Colon (tissue), 2 donors: ENCODE results near the gene ETS1.

Source experiments
- FAIRE-seq: peaks from 2 replicates; lab custom pipeline; 2012; peaks lifted over from hg19 to GRCh38; lab: Jason Lieb, UNC
- donor health status: control.
- donor health status: control.

ETS1 gene

DNA sequence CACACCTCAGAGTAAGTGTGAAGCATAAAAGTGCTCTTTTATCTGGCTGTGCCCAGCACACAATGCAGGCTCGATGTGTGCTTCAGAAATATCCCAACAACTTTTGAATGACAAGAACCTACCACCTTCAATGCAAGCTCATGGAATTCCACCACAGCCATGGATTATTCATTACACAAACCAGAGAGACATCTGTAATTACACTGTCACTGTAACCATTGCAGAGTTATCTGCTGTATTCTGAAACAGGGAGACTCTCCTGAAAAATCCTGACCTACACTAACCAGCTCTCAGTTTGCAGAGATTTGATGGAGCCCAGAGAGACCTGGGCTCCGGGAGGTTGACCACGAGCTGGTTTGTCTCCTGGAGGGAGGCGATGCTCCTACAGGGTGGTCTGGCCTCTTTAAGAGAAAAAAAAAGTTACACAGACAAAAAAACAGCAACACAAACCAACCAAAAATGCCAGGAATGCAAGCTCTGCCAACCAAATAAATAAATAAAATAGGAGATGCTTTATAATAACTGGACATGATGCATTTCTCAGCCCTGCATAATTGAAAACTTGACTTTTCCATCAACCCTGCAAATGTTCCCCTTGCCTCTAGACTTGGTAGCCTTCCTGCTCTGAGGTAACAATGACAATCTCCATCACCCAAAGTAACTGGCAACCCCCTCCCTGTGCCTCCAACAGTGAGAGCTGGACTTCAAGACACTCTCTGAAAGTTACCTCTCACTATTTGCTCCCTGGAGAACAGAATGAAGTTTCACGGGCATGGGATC lies 69.7 kb downstream of the ETS1 start:
- no peak for FAIRE-seq

DNA sequence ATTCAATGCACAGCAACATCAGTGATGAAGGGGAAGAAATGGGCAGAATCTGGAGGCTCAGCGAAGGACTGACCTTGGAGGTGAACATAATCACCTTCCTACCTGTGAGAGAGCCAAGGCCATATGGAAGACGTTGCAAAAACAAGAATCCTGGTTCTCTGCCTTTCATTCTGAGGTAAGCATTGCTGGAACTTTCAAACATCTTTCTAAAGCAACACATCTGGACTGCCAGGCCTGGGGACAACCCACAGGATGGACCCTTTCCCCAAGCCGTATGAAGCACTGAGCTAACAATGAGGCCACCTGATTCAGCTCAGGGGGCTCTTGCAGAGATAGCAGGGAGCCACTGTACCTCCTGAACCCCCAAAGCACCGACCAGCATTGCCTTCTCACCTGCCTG lies 70.5 kb downstream of the ETS1 start:
- FAIRE-seq, result no peak

DNA sequence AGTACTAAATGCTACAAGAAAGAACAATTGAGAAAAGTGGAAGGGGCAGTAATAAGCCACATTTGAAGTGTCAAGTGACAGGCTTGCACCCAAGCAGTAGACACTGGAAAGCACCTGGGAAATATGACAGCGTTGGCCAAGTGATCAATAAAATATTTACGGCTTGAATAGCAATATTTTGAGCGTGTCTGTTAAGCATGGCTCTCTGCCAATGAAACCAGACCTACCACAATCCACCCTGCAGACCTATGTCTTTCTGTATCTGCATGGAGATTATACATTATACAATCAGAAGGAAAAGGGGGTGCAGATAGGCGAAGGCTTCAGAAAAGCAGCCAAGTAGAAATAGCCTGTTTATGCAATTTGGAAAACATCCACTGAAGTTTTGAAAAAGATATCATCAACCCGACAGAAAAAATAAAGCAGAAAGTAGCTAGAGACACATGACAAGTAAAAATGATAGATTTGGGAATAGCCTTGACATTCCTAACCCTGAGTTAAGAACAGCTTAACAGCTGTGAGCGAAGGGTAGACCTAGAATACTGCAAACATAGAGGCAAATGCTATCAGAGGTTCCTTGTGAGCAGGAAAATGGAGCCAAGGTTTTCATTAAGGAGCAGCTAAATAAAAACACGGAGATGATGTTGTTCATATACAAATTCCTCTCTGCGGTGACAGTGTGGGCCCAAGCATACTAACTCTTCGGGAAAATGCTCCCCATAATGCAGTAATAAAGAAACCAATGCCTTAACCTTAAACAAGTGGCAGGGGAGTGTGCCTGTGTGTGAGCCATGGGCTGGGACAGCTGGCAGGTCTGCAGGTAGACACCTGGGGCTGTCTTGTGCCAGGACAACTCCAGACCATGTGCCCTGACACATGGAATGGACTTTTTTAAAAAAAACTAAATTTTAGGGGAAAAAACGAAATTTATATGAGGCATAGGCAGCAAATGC lies 71.3 kb downstream of the ETS1 start:
- no peak for FAIRE-seq

DNA sequence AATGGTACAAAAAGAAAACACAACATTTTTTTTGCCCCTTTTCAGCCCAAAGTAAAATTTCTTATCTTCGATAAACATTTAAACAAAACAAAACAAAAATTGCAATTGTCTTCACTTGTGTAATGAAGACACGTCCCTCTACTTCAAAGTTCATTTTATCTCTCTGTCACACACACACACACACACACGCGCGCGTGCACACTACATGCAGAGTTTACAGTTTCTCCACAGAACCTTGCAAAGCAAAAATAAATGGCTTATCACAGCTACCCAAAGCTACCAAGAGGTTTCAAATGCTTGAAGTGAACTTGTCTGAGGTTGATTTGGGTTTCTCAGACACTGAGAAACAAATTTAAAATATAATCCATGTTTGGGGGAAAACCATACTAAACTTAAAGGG lies 72.3 kb downstream of the ETS1 start:
- FAIRE-seq, result no peak

DNA sequence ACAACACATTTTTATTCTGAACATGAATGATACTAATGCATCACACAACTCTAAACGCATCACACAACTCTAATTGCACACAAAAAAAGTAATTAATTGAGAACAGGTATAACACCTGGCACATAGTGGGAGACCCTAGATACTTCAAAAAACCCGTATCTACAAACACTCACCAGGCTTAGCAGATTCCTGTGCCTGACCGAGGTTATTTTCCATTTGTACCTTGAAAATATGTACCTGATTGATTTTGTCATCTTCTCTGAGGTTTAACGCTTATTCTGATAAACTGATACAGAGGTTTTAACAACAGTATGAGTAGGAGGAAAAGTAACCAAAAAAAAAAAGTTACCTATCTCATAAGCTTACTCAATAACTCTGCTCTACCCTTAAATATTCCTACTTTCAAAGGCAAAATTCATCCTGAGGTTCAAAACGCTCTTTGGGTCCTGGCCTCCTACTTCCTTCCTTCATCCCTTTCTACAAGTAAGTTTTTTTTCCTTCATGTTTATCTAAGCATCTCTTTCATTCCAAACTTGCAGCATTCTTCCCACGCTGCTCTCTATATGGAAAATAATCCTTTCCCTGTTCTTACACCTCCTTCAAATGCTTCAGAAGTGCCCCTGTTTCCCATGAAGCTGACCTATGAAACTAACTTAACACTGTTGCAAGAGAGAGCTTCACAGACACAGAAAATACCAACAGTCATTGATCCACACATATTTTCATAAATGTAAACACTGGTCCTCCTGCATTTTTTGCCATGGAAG lies 73.3 kb downstream of the ETS1 start:
- FAIRE-seq, result no peak

DNA sequence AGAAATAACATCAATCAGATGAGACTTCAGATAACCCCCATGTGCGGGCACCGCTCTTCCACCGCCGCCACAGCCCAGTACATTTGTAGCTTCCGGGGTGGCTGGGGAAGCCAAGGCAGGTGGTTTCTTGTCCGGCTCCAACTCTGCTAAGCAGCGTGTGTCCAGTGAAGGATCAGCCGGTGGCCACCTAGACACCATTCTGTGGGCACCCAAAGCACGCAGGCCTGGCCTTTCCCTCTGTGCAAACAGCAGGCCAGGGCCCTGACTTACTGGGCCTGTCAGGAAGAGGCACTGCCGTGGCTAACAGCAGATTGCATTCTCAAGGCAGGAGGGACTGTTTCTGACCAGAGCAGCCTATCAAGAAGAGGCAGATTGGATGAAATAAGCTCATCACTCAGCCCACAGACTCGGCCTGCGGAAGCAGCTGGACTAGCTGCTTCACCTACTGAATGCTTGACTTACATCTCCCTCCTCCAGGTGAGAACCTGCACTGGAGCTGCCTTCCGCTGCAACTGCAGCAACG lies 74.8 kb downstream of the ETS1 start:
- FAIRE-seq, result no peak

DNA sequence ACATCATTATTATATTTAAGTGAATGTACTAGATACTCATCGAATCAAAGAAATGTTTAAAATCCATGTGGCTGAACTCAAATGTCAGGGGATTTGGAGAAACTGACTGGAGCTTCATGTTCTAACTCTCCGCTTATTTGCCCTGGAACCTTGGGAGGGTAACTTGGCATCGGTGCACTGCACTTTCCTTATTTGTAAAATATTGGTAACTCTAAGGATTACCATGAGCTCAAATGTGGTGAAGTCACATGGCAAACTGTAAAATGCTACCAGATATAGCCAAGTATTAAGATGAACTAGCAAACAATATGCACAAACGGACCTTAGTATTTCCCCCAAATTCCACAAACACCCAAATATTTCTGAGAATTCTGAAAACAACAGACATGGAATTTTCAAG lies 75.6 kb downstream of the ETS1 start:
- FAIRE-seq, result no peak

DNA sequence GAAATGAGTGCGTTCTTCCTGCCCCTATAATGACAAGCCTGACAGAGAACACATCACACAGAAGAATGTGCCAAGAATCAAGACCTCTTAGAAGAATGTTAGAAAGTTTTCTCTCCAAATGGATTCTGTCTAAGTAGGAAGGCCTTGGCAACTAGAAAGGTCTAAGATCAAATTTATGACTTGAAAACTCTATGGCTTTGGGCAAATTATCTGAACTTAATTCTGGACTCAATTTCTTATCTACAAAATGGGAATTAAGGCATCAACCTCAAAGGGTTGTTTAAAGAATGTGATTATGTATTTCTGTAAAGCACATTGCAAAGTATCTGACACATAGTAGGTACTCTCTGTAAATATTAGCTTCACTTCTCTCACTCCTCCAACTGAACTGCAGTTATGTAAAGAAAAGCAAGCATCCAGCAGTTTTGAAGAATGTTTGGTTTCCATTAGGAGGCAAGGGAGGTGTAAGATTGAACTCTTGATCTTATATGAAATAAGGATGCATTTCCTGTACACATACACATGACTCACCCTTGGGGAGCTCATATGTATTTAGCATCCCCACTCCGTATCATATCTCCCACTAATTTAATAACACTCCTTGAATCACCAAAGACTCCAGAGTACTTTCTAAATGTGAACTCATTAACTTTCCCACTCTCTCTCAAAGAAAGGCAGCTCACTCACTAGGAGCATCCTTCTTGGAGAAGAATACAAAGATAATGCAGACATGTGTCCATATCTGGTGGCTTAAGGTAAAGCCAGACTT lies 77.6 kb downstream of the ETS1 start:
- no peak for FAIRE-seq

DNA sequence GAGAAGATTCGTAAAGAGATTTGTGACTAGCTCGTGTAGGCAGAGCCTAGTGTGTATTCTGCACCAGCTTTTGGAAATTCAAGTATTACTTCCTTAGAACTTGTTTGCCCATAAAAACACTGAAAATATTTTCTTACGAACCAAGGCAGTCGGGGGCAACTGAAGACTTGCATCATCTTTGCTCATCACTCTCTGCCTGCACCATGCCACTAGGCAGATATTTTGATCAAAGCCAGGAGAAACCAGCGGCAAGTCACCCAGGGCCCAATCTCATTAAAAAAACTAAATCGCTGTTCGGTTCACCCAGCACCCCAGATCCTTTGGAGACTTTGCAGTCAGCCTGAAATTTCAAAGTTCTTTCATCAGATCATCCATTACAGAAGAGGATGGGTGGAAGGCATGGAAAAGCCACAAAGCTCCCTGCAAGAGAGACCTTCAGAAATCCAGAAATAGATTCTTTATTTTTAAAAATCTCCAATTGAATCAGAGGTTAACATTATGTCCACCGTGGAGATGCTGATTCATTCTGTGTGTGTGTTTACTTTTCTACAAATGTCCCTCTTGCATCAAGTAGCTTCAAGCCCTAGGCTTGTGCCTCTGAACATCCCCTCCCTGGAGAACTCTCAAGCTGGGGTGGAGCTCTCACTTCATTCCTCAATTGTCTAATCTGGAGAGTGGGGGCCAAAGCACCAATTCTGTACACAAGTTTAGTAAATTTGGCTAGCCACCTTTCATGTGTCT lies 78.4 kb downstream of the ETS1 start:
- no peak for FAIRE-seq

DNA sequence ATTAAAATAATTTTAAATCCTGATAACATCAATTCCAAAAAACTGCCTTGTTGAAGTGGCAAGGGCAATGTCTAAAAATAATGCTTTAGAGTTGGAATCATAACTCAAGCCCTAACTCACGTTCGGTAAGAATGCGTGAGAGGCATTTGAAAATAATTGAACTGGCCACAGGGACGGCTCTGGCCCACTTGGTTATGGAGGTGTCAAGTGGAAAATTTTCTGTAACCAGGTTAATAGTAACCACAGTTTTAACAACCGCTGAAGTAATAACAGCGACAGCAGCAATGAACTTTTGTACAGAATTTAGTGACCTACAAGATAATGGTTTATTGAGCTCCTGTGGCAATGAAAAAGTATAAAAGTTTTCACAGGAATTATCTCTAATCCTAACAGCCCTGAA lies 79.4 kb downstream of the ETS1 start:
- no peak for FAIRE-seq

DNA sequence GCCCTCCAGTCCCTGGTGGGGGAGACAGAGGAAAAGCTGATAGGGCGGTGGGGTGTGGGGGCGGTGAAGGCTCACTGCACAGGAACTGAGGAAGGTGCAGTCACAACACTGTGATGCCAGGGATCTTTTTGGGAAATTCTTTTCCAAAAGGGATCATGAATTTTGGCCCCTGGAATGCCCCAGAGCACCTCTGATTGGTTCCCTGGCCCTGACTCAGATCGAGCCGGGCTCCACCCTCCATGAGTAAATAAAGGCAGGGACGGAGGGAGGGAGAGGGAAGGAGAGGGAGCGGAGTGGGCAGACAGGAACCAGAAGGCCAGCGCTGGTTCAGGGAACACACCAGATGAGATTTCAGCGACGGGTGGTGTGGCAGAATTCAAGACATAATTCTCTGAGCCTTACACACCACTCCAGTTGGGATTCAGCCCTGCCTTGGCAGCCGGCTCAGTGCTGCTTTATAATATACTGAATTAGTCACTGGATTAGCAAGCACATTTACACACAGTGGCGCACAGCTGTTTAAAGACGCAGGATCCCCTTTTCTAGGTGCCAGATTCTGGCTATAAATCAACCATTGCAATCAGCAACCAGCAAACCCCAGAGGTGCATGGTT lies 80.3 kb downstream of the ETS1 start:
- no peak for FAIRE-seq

DNA sequence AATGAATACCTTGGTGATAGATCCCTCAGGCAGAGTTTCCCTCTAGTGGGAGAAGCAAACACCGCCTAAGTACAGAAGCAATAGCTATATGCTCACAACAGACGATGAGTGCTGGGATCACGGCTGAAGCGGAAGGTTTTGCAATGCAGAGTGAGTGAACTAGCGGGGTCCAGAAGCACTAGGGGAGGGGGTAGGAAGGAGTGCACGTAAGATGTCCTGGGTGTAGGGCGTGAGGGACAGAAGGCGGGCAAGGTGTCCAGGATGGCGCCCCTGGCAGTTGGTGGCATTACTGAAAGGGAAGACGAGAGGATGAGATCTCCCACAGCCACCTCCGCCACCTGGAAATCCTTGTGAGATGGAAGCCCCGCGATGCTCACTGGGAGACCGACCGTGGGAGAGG lies 81.0 kb downstream of the ETS1 start:
- no peak for FAIRE-seq

DNA sequence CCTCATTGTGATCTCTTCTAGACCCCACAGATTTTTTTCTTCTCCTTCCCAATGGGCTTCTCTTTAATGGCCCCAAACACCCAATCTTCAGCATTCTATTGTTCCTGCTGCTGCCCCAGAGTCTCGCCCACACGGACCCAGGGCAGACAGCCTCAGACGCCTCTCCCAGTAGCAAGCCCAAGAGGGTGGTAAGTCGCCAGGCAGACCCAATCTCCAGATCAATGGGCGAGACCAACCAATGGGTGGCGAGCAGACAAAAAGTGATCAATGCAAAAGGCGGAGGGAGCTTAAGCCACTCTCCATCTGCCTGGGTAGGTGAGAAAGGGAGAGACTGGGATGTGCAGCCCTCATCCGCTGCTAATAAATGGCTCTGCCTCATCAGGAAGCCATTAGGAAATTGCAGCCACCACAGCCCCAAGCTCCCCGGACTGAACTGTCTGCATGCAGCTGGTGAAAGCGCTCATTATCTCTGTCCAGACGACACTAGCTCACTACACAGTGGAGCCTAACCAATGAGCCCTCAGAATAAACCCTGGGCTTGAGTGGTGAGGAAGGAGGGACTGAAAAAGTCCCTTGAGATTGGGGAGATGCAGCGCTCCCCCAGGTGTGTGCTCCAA lies 81.8 kb downstream of the ETS1 start:
- FAIRE-seq, result no peak

DNA sequence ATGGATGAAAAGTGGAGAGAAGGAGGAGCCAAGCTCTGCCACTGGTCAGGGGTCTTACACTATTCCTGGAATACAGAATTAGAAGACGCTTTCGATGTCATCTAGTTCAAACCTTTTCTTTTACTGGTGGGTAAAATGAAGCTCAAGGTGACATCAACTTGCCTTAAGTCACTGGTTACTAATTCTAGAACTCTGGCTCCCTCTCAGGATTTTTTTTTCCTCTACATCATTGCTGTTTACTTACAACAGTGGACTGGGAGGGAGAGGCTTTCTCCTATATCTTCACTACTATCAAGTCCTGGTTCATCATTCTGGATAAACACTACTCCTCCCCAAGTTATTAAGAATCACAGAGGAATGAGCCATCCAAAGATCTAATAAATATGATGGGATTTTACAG lies 82.9 kb downstream of the ETS1 start:
- no peak for FAIRE-seq

DNA sequence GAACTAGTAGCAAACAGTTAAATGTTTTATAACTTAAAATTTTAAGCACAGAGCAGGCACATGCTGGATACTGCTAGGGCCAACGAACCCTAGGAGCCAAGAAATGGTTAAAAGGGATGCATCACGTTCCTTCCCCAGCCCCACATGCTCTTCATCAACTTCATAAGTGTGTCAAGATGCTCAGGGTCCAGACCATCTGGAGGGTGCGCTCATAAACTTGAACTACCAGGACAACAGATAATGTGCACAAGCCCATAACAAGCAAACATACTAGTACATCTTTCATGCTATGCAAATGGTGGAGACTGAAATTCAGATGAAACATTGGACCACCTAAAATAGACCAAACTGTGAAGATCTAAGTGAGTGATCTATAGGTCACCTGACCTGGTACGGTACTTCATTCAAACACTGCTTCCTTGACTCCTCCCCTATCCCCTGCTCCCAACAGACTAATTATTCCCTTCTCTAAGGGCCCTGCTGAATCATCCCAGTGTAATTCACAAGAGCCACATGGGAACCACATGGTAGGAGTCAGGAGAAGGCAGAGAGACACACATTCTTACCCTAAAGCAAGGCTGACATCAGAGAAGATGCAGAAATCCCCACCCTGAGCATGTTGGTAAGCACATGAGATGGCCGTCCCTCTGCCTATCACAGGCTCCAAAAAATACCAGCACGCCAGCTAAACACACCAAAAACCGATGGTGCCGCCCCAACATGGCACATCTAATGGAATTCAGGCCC lies 83.9 kb downstream of the ETS1 start:
- no peak for FAIRE-seq

DNA sequence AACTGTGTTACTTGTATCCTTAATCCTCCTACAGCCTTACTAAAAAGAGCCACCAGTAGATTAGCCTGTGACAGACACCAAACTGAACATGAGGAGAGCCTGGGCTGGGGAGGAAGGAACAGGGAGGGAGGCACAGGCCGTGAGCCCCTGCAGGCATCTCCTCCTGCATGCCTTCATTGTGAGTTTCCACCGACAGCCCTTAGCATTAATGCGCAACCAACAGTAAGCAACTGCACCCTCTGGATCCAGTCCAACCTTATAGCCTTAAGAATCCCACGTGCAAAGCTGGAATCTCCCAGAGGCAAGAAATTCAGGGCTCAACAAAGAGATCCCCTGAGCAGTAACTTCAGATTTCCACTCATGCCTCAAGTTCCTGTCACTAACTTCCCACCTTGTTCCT lies 84.6 kb downstream of the ETS1 start:
- no peak for FAIRE-seq

DNA sequence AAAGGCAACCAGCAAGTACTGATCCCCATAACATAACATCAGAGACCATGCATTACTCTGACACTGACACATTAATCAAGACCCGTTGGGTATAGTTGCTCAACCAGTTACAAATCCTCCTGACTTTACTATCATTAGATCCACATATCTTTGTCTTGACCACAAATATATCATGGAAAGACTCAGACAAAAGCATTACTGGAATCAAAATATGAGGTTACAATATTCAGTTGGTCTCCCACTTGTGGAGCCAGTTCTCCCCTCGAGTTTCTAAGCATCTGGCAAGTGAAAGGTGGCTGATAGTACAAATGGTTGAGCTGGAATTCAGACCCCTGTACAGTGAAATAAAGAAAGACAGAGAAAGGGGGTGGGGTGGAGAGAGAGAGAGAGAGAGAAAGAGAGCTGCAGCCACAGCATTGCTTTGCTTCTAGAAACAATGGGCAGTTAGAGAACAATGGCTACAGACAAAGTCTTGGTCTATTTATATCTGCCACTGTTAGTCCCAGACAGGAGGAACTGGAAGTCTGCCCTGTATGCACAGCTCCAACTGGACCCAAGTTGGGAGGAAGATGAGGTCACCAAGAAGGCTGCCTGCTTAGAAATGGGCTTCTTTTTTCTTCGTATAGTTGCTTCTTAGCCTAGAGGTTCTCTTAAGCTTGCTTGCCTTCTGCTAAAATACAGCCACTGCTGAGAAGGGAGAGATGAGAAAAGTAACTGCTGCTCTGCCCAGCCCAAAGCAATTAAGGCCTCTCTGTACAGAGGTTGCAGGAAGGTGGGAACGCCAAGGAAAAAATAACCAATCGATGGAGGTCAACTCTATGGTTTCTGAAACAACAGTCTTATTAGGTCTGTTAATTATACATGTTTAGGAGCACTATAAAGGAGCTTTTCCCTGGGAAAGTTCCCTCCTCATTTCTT lies 85.5 kb downstream of the ETS1 start:
- no peak for FAIRE-seq

DNA sequence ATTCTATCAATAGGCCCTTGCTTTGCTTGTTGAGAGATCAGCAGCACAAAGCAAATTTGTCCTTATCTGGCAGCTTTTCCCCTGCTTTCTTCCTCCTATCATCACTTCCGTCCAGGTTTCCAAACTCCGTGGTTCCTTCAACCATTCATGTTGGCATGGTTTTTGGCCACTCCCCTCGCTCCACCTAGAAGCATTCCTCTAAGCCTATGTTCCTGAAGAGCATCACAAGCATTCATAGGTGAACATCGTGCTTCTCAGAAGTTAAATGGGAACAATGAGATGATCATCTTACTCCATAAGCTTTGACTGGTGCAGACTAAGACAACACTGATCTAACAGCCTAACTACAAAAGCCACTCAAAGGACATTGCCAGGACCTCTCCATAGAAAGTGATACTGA lies 86.3 kb downstream of the ETS1 start:
- FAIRE-seq, result no peak
